ENCODE data around the gene MRPS31. TPM values are rescaled to one million over a fixed set of nuclear protein-coding genes. Genes with fewer than 3 reads are reported as not detected.
"Not testable (repeated sequence)": the region's sequence is repeated elsewhere in the genome, so short reads cannot be mapped to it uniquely, and the experiment has no call there.

The MRPS31 gene
- total RNA-seq, 1 experiment from 2014 or later, result 22.8 TPM

- H3K36me3 ChIP-seq (ENCODE audit: control insufficient read depth in 1 of 2, insufficient read depth in 2 of 2, low read length in 2 of 2); intact Hi-C loops (cut with micrococcal nuclease); RAD21 ChIA-PET (ENCODE audit: low non-redundant PET in 1 of 2, low total read pairs in 2 of 2, uncharacterized antibody in 2 of 2, unreplicated experiment in 2 of 2); H3K9me3 ChIP-seq (ENCODE audit: control insufficient read depth in 1 of 2, insufficient read depth in 1 of 2, low read depth in 1 of 2, low read length in 2 of 2); H3K27me3 ChIP-seq (ENCODE audit: insufficient read depth, low read length); H3K9me2 ChIP-seq (ENCODE audit: insufficient read depth); H4K20me1 ChIP-seq (ENCODE audit: insufficient read depth); DNase-seq (ENCODE audit: low read depth, low spot score): not testable (repeated sequence)
- H3K4me1 ChIP-seq (ENCODE audit: control insufficient read depth in 1 of 2, insufficient read depth in 2 of 2, low read length in 2 of 2), result peaks cover 15 to 36% of the 10 kb centered on the region in 2 experiments; a peak in 3 of 4 replicates
- H2AFZ ChIP-seq (ENCODE audit: low read depth, low read length, poor library complexity, severe bottlenecking), result peak overlapping the region; percentile 12
- ChIA-PET POLR2A (interaction anchor here (0.5 to 1.0 kb wide), 2 partner anchors 13 to 119 kb away, joined by 3 read pairs; no protein-coding TSS in a partner anchor), CTCF (interaction anchor here (0.7 to 1.9 kb wide), 3 partner anchors 10 to 205 kb away, joined by 3 to 11 read pairs (median 4); no protein-coding TSS in a partner anchor)
- 0 out of 2 replicates have a peak, but pooled peaks have one; percentile 1 for TF ChIP-seq CBX3 (IDR thresholded peaks at IDR 0.05; ENCODE audit: low read depth)
- BruUV-seq (replicated peaks), result TSS peak; percentile 72
- peak overlapping the region; percentile 91 for H3K27ac ChIP-seq (ENCODE audit: low read depth, low read length)
- peak overlapping the region; percentile 75 to 81 for H3K4me3 ChIP-seq (replicated peaks in 1 of 2; ENCODE audit: low read depth in 1 of 2, low read length in 2 of 2)
- peak overlapping the region; percentile 96 for H3K4me2 ChIP-seq (ENCODE audit: low read length)
- peak; percentile 34 for ATAC-seq
- peaks cover 14% of the 10 kb centered on the region for H3K79me2 ChIP-seq (ENCODE audit: insufficient read depth, low read length)
- H3K9ac ChIP-seq (ENCODE audit: low read length), result peak overlapping the region; percentile 86
Measured at GRCh38 chr13:40788540-40789274, 17.7 kb upstream of the MRPS31 start.

GRCh38 chr13:40787062-40787461 is 16.1 kb upstream of the MRPS31 start:
- H3K9me3 ChIP-seq (ENCODE audit: control insufficient read depth in 1 of 2, insufficient read depth in 1 of 2, low read depth in 1 of 2, low read length in 2 of 2), result no peaks in the 10 kb centered on the region
- no peaks in the 10 kb centered on the region for H4K20me1 ChIP-seq (ENCODE audit: insufficient read depth)
- ChIA-PET CTCF (interaction anchor here (1.1 kb wide), 1 partner anchor 10 kb away, joined by 3 read pairs; no protein-coding TSS in a partner anchor), POLR2A (interaction anchor here (1.4 kb wide), 1 partner anchor 123 kb away, joined by 5 read pairs; no protein-coding TSS in a partner anchor), RAD21 (ENCODE audit: low non-redundant PET in 1 of 2, low total read pairs in 2 of 2, uncharacterized antibody in 2 of 2, unreplicated experiment in 2 of 2) (no interaction called here)
- H3K9me2 ChIP-seq (ENCODE audit: insufficient read depth), result no peaks in the 10 kb centered on the region
- H3K4me3 ChIP-seq (replicated peaks in 1 of 2; ENCODE audit: low read depth in 1 of 2, low read length in 2 of 2), result no peak overlapping the region
- no peaks in the 10 kb centered on the region for H3K36me3 ChIP-seq (ENCODE audit: control insufficient read depth in 1 of 2, insufficient read depth in 2 of 2, low read length in 2 of 2)
- peaks cover 14% of the 10 kb centered on the region for H3K79me2 ChIP-seq (ENCODE audit: insufficient read depth, low read length)
- BruUV-seq (replicated peaks), result no TSS peak
- H3K9ac ChIP-seq (ENCODE audit: low read length), result no peak overlapping the region
- TF ChIP-seq EGR1 (IDR thresholded peaks at IDR 0.05; ENCODE audit: low read depth) (no peak), SIN3A (IDR thresholded peaks at IDR 0.05; ENCODE audit: low read depth) (no peak), POLR2A (IDR thresholded peaks at IDR 0.05; ENCODE audit: borderline replicate concordance, extremely low read depth, insufficient read depth, insufficient read length) (no peak), EZH2 (IDR thresholded peaks at IDR 0.05) (no peak), SRF (IDR thresholded peaks at IDR 0.05; ENCODE audit: low read depth) (no peak), YY1 (IDR thresholded peaks at IDR 0.05; ENCODE audit: extremely low read depth, insufficient replicate concordance, low read depth, low read length) (no peak), CEBPB (IDR thresholded peaks at IDR 0.05; ENCODE audit: low read depth) (no peak), ZFX (IDR thresholded peaks at IDR 0.05) (no peak), JUND (IDR thresholded peaks at IDR 0.05) (no peak), ELF1 (IDR thresholded peaks at IDR 0.05; ENCODE audit: borderline replicate concordance, low read depth) (no peak)
- TF ChIP-seq, protein P1, sequence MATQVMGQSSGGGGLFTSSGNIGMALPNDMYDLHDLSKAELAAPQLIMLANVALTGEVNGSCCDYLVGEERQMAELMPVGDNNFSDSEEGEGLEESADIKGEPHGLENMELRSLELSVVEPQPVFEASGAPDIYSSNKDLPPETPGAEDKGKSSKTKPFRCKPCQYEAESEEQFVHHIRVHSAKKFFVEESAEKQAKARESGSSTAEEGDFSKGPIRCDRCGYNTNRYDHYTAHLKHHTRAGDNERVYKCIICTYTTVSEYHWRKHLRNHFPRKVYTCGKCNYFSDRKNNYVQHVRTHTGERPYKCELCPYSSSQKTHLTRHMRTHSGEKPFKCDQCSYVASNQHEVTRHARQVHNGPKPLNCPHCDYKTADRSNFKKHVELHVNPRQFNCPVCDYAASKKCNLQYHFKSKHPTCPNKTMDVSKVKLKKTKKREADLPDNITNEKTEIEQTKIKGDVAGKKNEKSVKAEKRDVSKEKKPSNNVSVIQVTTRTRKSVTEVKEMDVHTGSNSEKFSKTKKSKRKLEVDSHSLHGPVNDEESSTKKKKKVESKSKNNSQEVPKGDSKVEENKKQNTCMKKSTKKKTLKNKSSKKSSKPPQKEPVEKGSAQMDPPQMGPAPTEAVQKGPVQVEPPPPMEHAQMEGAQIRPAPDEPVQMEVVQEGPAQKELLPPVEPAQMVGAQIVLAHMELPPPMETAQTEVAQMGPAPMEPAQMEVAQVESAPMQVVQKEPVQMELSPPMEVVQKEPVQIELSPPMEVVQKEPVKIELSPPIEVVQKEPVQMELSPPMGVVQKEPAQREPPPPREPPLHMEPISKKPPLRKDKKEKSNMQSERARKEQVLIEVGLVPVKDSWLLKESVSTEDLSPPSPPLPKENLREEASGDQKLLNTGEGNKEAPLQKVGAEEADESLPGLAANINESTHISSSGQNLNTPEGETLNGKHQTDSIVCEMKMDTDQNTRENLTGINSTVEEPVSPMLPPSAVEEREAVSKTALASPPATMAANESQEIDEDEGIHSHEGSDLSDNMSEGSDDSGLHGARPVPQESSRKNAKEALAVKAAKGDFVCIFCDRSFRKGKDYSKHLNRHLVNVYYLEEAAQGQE (IDR thresholded peaks at IDR 0.05; ENCODE audit: low read depth), result no peak
- DNase-seq (ENCODE audit: low read depth, low spot score) (no peak), ATAC-seq (no peak)
- no peak overlapping the region for H3K27ac ChIP-seq (ENCODE audit: low read depth, low read length)
- peak overlapping the region; percentile 38 for H3K4me2 ChIP-seq (ENCODE audit: low read length)
- no peaks in the 10 kb centered on the region for H3K27me3 ChIP-seq (ENCODE audit: insufficient read depth, low read length)
- H3K4me1 ChIP-seq (ENCODE audit: control insufficient read depth in 1 of 2, insufficient read depth in 2 of 2, low read length in 2 of 2), result peaks cover 15 to 36% of the 10 kb centered on the region in 2 experiments; a peak in 3 of 4 replicates
- H2AFZ ChIP-seq (ENCODE audit: low read depth, low read length, poor library complexity, severe bottlenecking), result no peak overlapping the region
- intact Hi-C loops (cut with micrococcal nuclease), result no loop called here
